HS-27A (cell line): ENCODE measurements around the gene EED.
"Not testable (repeated sequence)": the region's sequence is repeated elsewhere in the genome, so short reads cannot be mapped to it uniquely, and the experiment has no call there.

Experiments used
- DNase-seq: peaks from one replicate; pipeline ENCODE4 v3.0.0-alpha.2; 2012; ENCODE audit warnings: low read depth, missing footprints

Gene EED

GRCh38 chr11:86292912-86293616 is 48.5 kb downstream of the EED start:
- DNase-seq, result no peak

DNA sequence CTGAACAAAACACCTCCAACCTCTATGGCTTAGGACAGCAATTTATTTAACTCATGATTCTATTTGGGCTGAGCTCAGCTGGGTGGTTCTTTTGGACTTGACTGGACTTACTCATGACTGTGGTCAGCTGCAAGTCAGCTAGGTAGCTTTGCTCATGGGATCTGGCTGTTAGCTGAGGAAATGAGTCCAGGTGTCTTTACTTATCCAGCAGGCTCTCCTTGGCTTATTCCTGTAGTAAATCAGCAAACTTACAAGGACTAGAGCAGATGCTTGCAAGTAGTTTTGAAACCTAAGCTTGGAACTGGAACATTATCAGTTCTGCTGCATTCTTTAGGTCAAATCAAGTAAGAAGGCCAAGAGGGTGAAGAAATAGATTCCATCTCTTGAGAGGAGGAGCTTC is 49.5 kb downstream of the EED start:
- DNase-seq, result no peak

GRCh38 chr11:86301742-86302091 is 57.2 kb downstream of the EED start:
- DNase-seq, result no peak

GRCh38 chr11:86302092-86302793 is 57.7 kb downstream of the EED start, which contains the start of gene HIKESHI:
HIKESHI (plus strand) TSS chr11:86302240; CDS start chr11:86302449, 209 bp downstream.
- DNase-seq, result peak; percentile 93

DNA sequence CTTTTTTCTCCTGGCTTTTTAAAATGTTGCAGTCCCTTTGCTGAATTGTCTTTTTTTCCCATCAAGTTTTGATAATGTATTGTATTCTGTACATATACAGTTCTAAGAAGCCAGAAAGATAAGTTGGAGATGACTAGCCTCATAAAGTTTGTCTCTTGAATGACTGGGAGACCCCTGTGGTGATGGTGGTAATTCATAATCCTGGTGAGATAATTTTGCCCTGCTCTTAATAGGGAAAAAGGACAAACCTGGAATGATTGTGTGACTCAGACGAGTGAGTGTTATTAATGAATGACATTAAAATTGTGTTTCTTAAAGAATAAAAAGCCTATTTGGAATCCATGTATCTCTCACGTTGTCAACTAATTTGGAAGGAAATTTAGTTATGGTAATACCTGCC is 58.7 kb downstream of the EED start:
- DNase-seq, result no peak

DNA sequence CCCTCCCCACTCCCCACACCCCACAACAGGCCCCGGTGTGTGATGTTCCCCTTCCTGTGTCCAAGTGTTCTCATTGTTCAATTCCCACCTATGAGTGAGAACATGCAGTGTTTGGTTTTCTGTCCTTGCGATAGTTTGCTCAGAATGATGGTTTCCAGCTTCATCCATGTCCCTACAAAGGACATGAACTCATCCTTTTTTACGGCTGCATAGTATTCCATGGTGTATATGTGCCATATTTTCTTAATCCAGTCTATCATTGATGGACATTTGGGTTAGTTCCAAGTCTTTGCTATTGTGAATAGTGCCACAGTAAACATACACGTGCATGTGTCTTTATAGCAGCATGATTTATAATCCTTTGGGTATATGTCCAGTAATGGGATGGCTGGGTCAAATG is 64.2 kb downstream of the EED start:
- DNase-seq, result not testable (repeated sequence)

GRCh38 chr11:86313793-86314192 is 69.2 kb downstream of the EED start:
- DNase-seq, result no peak

GRCh38 chr11:86314636-86315035 is 70.1 kb downstream of the EED start:
- DNase-seq, result no peak
